Dedifferentiated amniotic fluid mesenchymal stem cell (primary cell): Measurements from ENCODE around the gene EZH2.

ENCODE experiments used
- DNase-seq: peaks from one replicate; pipeline ENCODE4 v3.0.0-alpha.2; 2016; ENCODE audit errors: extremely low spot score

Gene EZH2

GRCh38 chr7:148854983-148855382 is 29.1 kb downstream of the EZH2 start:
- DNase-seq = no peak

GRCh38 chr7:148852272-148852671 is 31.8 kb downstream of the EZH2 start:
- DNase-seq = no peak

GRCh38 chr7:148850564-148850963 is 33.5 kb downstream of the EZH2 start:
- DNase-seq = no peak

- DNase-seq = no peak
Observed at GRCh38 chr7:148849393-148850098, 34.5 kb downstream of the EZH2 start.

- DNase-seq = no peak
Observed at GRCh38 chr7:148847815-148848734, 36.0 kb downstream of the EZH2 start.

GRCh38 chr7:148838905-148839304 is 45.2 kb downstream of the EZH2 start:
- no peak for DNase-seq

GRCh38 chr7:148835854-148836253 is 48.2 kb downstream of the EZH2 start:
- DNase-seq = no peak

GRCh38 chr7:148834605-148835004 is 49.5 kb downstream of the EZH2 start:
- no peak for DNase-seq

- no peak for DNase-seq
Observed at GRCh38 chr7:148831782-148832181, 52.3 kb downstream of the EZH2 start.

- DNase-seq = no peak
Observed at GRCh38 chr7:148830897-148831692, 53.0 kb downstream of the EZH2 start.

- DNase-seq = no peak
Observed at GRCh38 chr7:148828965-148829364, 55.1 kb downstream of the EZH2 start.

GRCh38 chr7:148825338-148825737 is 58.8 kb downstream of the EZH2 start:
- DNase-seq = no peak

GRCh38 chr7:148824864-148825263 is 59.2 kb downstream of the EZH2 start:
- DNase-seq = no peak

GRCh38 chr7:148821422-148821821 is 62.7 kb downstream of the EZH2 start:
- no peak for DNase-seq

GRCh38 chr7:148819697-148820360 is 64.3 kb downstream of the EZH2 start:
- DNase-seq = no peak

GRCh38 chr7:148815612-148816011 is 68.5 kb downstream of the EZH2 start:
- no peak for DNase-seq

GRCh38 chr7:148814922-148815559 is 69.0 kb downstream of the EZH2 start:
- DNase-seq = no peak

- DNase-seq = no peak
Observed at GRCh38 chr7:148813890-148814289, 70.2 kb downstream of the EZH2 start.

GRCh38 chr7:148811892-148812291 is 72.2 kb downstream of the EZH2 start:
- no peak for DNase-seq

- DNase-seq = no peak
Observed at GRCh38 chr7:148809856-148810255, 74.2 kb downstream of the EZH2 start.

GRCh38 chr7:148807436-148807835 is 76.7 kb downstream of the EZH2 start:
- no peak for DNase-seq
